Naive thymus-derived CD8-positive, alpha-beta T cell (primary cell): ENCODE measurements around the gene MYOM3. TPM values are rescaled to one million over a fixed set of nuclear protein-coding genes. Genes with fewer than 3 reads are reported as not detected.

Experiments used
- ATAC-seq, 2 donors: fragments of 150-1000 bp; cut with Tn5 transposase in 1 of 2; sonication (Bioruptor Pico), chemical (Tn5 transposase) in 1 of 2; 1 replicate in 1 of 2; 2 replicates in 1 of 2; pipeline ENCODE4 v1.10.0; 2021; ENCODE audit warnings: mild to moderate bottlenecking in 2 of 2, moderate library complexity in 2 of 2
- POLR2A ChIA-PET: fragments of 350-600 bp; sonication (Branson Sonifier 250); formaldehyde crosslinking; loops from one replicate; lab custom pipeline; 2021; ENCODE audit warnings: antibody characterized with exemption; lab: Charles Lee
- DNase-seq, 10 donors: peaks; one replicate each; pipeline versions ENCODE4 v3.0.0 to v3.0.0-alpha.2; 2020 to 2022
- H3K27ac Mint-ChIP-seq, 10 donors: one replicate each; pipeline ENCODE4 v1.8.0; 2020 to 2022; ENCODE audit warnings: mild to moderate bottlenecking in 10 of 10, mixed read lengths in 10 of 10, moderate library complexity in 4 of 10, inconsistent platforms in 1 of 10
- H3K27me3 Mint-ChIP-seq, 5 donors: one replicate each; pipeline ENCODE4 v1.8.0; 2021 to 2022; ENCODE audit warnings: mixed read lengths in 5 of 5
- H3K36me3 Mint-ChIP-seq, 3 donors: one replicate each; pipeline ENCODE4 v1.8.0; 2020 to 2022; ENCODE audit warnings: mixed read lengths in 3 of 3, mild to moderate bottlenecking in 2 of 3, inconsistent platforms in 1 of 3
- H3K4me1 Mint-ChIP-seq, 4 donors: one replicate each; pipeline ENCODE4 v1.8.0; 2021 to 2022; ENCODE audit warnings: mixed read lengths in 4 of 4
- H3K4me3 Mint-ChIP-seq, 10 donors: one replicate each; pipeline ENCODE4 v1.8.0; 2020 to 2022; ENCODE audit warnings: mild to moderate bottlenecking in 10 of 10, mixed read lengths in 10 of 10, moderate library complexity in 6 of 10, inconsistent platforms in 1 of 10
- H3K9me3 Mint-ChIP-seq, 9 donors: one replicate each; pipeline ENCODE4 v1.8.0; 2020 to 2022; ENCODE audit warnings: mixed read lengths in 9 of 9, mild to moderate bottlenecking in 3 of 9, inconsistent platforms in 1 of 9, moderate library complexity in 1 of 9
- polyA plus RNA-seq, 3 donors: library from polyadenylated mRNA; unstranded; fragments of 300-500 nt; fragmentation: Illumina TruSeq; gene quantifications; one replicate each; pipeline ENCODE4 v1.2.3, GENCODE V29; 2021
- total RNA-seq, 8 experiments: library from RNA in 2 of 8; stranded (reverse) in 2 of 8; gene quantifications; one replicate each; pipeline ENCODE4 v1.2.3 and lab custom pipeline; 2021 to 2026

MYOM3 gene
- total and polyA plus RNA-seq, 5 experiments from 2014 or later: not detected

- Mint-ChIP-seq H3K9me3 (no peaks in the 10 kb centered on the region), H3K4me3 (peak overlapping the region in 4 of 10 donors; percentile 65 to 79 (median 72)), H3K27me3 (peaks cover 11 to 79% (median 28%) of the 10 kb centered on the region in 5 donors), H3K4me1 (peaks cover 8 to 19% (median 12%) of the 10 kb centered on the region in 4 donors), H3K36me3 (no peaks in the 10 kb centered on the region), H3K27ac (no peak overlapping the region)
- no peak for DNase-seq
- ATAC-seq: no peak
- POLR2A ChIA-PET: interaction anchor here (0.6 to 1.0 kb wide), 2 partner anchors 241 to 353 kb away, joined by 4 read pairs; partner anchors contain the start of gene RCAN3
These were observed 37.9 kb upstream of the MYOM3 start for GRCh38 chr1:24149866-24150233.

GRCh38 chr1:24147816-24148215 is 35.9 kb upstream of the MYOM3 start:
- H3K4me1 Mint-ChIP-seq: peaks cover 8 to 19% (median 12%) of the 10 kb centered on the region in 4 donors
- ATAC-seq (no peak), DNase-seq (no peak)
- POLR2A ChIA-PET: no interaction called here
- no peak overlapping the region for H3K4me3 Mint-ChIP-seq
- no peaks in the 10 kb centered on the region for H3K9me3 Mint-ChIP-seq
- peaks cover 9 to 69% (median 27%) of the 10 kb centered on the region in 5 donors for H3K27me3 Mint-ChIP-seq
- H3K27ac Mint-ChIP-seq: no peak overlapping the region
- H3K36me3 Mint-ChIP-seq: no peaks in the 10 kb centered on the region

- Mint-ChIP-seq H3K27ac (no peak overlapping the region), H3K4me3 (no peak overlapping the region), H3K27me3 (peaks cover 9 to 63% (median 27%) of the 10 kb centered on the region in 5 donors), H3K9me3 (no peaks in the 10 kb centered on the region), H3K36me3 (no peaks in the 10 kb centered on the region), H3K4me1 (peaks cover 8 to 19% (median 12%) of the 10 kb centered on the region in 4 donors)
- no peak for DNase-seq
- ATAC-seq: no peak
- POLR2A ChIA-PET: no interaction called here
These were observed 35.3 kb upstream of the MYOM3 start for GRCh38 chr1:24147194-24147593.

- no peaks in the 10 kb centered on the region for H3K9me3 Mint-ChIP-seq
- H3K27ac Mint-ChIP-seq: no peak within 1 kb of the TSS
- POLR2A ChIA-PET: no interaction called here
- H3K27me3 Mint-ChIP-seq: peaks cover 3 to 30% (median 12%) of the 10 kb centered on the region in 5 donors
- DNase-seq: no peak
- peaks cover 0 to 6% (median 6%) of the 10 kb centered on the region in 4 donors for H3K4me1 Mint-ChIP-seq
- H3K36me3 Mint-ChIP-seq: no peaks in the 10 kb centered on the region
- ATAC-seq: no peak
- no peak within 1 kb of the TSS for H3K4me3 Mint-ChIP-seq
These were observed 30.9 kb upstream of the MYOM3 start, which contains the start of gene IL22RA1 for GRCh38 chr1:24142546-24143534. Gene IL22RA1, minus strand, starts transcription at chr1:24143140. Its CDS starts 58 bp downstream, at chr1:24143082.

GRCh38 chr1:24141311-24141997 is 29.5 kb upstream of the MYOM3 start:
- no peak for DNase-seq
- Mint-ChIP-seq H3K27ac (peak overlapping the region in 1 of 10 donors; percentile 56), H3K4me1 (peaks cover 0 to 6% (median 6%) of the 10 kb centered on the region in 4 donors), H3K9me3 (no peaks in the 10 kb centered on the region), H3K36me3 (no peaks in the 10 kb centered on the region), H3K27me3 (peaks cover 5 to 17% (median 12%) of the 10 kb centered on the region in 5 donors), H3K4me3 (no peak overlapping the region)
- no peak for ATAC-seq
- POLR2A ChIA-PET: no interaction called here

- peaks cover 0 to 6% (median 6%) of the 10 kb centered on the region in 4 donors for H3K4me1 Mint-ChIP-seq
- POLR2A ChIA-PET: no interaction called here
- H3K9me3 Mint-ChIP-seq: no peaks in the 10 kb centered on the region
- no peak overlapping the region for H3K4me3 Mint-ChIP-seq
- DNase-seq: no peak
- ATAC-seq: no peak
- no peak overlapping the region for H3K27ac Mint-ChIP-seq
- H3K27me3 Mint-ChIP-seq: peaks cover 2 to 10% (median 9%) of the 10 kb centered on the region in 5 donors
- H3K36me3 Mint-ChIP-seq: no peaks in the 10 kb centered on the region
These were observed 28.8 kb upstream of the MYOM3 start for GRCh38 chr1:24140741-24141181.

GRCh38 chr1:24139841-24140425 is 28.0 kb upstream of the MYOM3 start:
- DNase-seq: no peak
- Mint-ChIP-seq H3K36me3 (no peaks in the 10 kb centered on the region), H3K27me3 (peaks cover 2 to 10% (median 8%) of the 10 kb centered on the region in 5 donors), H3K9me3 (peaks cover 0 to 6% (median 0%) of the 10 kb centered on the region in 9 donors), H3K4me3 (no peak overlapping the region), H3K27ac (peak overlapping the region in 1 of 10 donors; percentile 44), H3K4me1 (peaks cover 0 to 6% (median 6%) of the 10 kb centered on the region in 4 donors)
- POLR2A ChIA-PET: no interaction called here
- no peak for ATAC-seq

GRCh38 chr1:24139222-24139489 is 27.2 kb upstream of the MYOM3 start:
- Mint-ChIP-seq H3K27ac (no peak overlapping the region), H3K27me3 (peaks cover 2 to 10% (median 5%) of the 10 kb centered on the region in 5 donors), H3K4me1 (peaks cover 0 to 6% (median 6%) of the 10 kb centered on the region in 4 donors), H3K4me3 (no peak overlapping the region), H3K9me3 (peaks cover 0 to 7% (median 0%) of the 10 kb centered on the region in 9 donors), H3K36me3 (no peaks in the 10 kb centered on the region)
- POLR2A ChIA-PET: no interaction called here
- ATAC-seq: no peak
- DNase-seq: no peak

- DNase-seq (no peak), ATAC-seq (no peak)
- H3K9me3 Mint-ChIP-seq: peaks cover 0 to 7% (median 0%) of the 10 kb centered on the region in 9 donors
- POLR2A ChIA-PET: no interaction called here
- no peak overlapping the region for H3K27ac Mint-ChIP-seq
- no peaks in the 10 kb centered on the region for H3K36me3 Mint-ChIP-seq
- peaks cover 0 to 6% (median 6%) of the 10 kb centered on the region in 4 donors for H3K4me1 Mint-ChIP-seq
- peaks cover 2 to 10% (median 5%) of the 10 kb centered on the region in 5 donors for H3K27me3 Mint-ChIP-seq
- no peak overlapping the region for H3K4me3 Mint-ChIP-seq
These were observed 26.7 kb upstream of the MYOM3 start for GRCh38 chr1:24138476-24139221.

GRCh38 chr1:24136956-24137539 is 25.1 kb upstream of the MYOM3 start:
- Mint-ChIP-seq H3K4me1 (peaks cover 0 to 6% (median 6%) of the 10 kb centered on the region in 4 donors), H3K27ac (peak overlapping the region in 1 of 10 donors; percentile 37), H3K4me3 (no peak overlapping the region), H3K9me3 (peaks cover 0 to 7% (median 0%) of the 10 kb centered on the region in 9 donors), H3K36me3 (no peaks in the 10 kb centered on the region), H3K27me3 (peaks cover 4 to 10% (median 5%) of the 10 kb centered on the region in 5 donors)
- DNase-seq (no peak), ATAC-seq (no peak)
- POLR2A ChIA-PET: no interaction called here

- DNase-seq: no peak
- no peak overlapping the region for H3K27ac Mint-ChIP-seq
- peaks cover 0 to 18% (median 0%) of the 10 kb centered on the region in 3 donors for H3K36me3 Mint-ChIP-seq
- POLR2A ChIA-PET: no interaction called here
- peaks cover 0 to 24% (median 0%) of the 10 kb centered on the region in 9 donors for H3K9me3 Mint-ChIP-seq
- no peak for ATAC-seq
- peaks cover 0 to 7% (median 2%) of the 10 kb centered on the region in 5 donors for H3K27me3 Mint-ChIP-seq
- H3K4me3 Mint-ChIP-seq: no peak overlapping the region
- peaks cover 0 to 6% (median 6%) of the 10 kb centered on the region in 4 donors for H3K4me1 Mint-ChIP-seq
These were observed 22.4 kb upstream of the MYOM3 start for GRCh38 chr1:24134376-24134775.
